Measurements from ENCODE around the gene RAB44. TPM values are rescaled to one million over a fixed set of nuclear protein-coding genes. Genes with fewer than 3 reads are reported as not detected.
A peak's percentile ranks its signal among the peaks of the same experiment; 100 is the strongest.

RAB44 gene
- total RNA-seq, 2 experiments from 2014 or later, result 0.07 TPM; not detected in 1

DNA sequence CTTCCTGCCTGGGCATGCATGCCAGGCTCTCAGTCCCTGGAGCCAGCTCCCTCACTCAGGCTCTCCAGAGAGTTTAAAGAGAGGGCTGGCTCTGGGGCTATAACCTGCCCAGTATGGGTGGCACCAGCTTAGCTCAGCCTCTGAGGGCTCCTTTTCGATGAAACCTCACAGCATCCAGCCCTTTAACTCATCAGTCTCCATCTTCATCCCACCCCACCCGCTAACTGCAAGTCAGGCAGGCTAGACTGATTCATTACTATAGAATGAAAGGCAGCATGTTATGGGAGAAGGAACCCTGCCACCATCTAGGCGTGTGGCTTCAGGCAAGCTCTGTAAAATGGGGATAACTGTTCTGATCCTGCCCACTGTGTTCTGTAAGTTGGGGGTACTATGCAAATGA is 53.5 kb downstream of the RAB44 start:
- CTCF ChIA-PET, result interaction anchor here (0.8 to 11.9 kb wide), 4 partner anchors 8 to 135 kb away, joined by 3 to 166 read pairs (median 14); no protein-coding TSS in a partner anchor
- no peak for DNase-seq
- Mint-ChIP-seq H3K36me3 (ENCODE audit: low read depth) (no peaks in the 10 kb centered on the region), H3K27me3 (no peaks in the 10 kb centered on the region), H3K27ac (peak overlapping the region; percentile 32), H3K4me3 (no peak overlapping the region), H3K9me3 (peaks cover 7% of the 10 kb centered on the region), H3K4me1 (ENCODE audit: low read depth) (peaks cover 42% of the 10 kb centered on the region)
- TF ChIP-seq, protein P1, sequence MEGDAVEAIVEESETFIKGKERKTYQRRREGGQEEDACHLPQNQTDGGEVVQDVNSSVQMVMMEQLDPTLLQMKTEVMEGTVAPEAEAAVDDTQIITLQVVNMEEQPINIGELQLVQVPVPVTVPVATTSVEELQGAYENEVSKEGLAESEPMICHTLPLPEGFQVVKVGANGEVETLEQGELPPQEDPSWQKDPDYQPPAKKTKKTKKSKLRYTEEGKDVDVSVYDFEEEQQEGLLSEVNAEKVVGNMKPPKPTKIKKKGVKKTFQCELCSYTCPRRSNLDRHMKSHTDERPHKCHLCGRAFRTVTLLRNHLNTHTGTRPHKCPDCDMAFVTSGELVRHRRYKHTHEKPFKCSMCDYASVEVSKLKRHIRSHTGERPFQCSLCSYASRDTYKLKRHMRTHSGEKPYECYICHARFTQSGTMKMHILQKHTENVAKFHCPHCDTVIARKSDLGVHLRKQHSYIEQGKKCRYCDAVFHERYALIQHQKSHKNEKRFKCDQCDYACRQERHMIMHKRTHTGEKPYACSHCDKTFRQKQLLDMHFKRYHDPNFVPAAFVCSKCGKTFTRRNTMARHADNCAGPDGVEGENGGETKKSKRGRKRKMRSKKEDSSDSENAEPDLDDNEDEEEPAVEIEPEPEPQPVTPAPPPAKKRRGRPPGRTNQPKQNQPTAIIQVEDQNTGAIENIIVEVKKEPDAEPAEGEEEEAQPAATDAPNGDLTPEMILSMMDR (IDR thresholded peaks at IDR 0.05), result no peak
- no peak for ATAC-seq
- intact Hi-C loops (cut with micrococcal nuclease), result no loop called here
- POLR2A ChIA-PET, result no interaction called here

DNA sequence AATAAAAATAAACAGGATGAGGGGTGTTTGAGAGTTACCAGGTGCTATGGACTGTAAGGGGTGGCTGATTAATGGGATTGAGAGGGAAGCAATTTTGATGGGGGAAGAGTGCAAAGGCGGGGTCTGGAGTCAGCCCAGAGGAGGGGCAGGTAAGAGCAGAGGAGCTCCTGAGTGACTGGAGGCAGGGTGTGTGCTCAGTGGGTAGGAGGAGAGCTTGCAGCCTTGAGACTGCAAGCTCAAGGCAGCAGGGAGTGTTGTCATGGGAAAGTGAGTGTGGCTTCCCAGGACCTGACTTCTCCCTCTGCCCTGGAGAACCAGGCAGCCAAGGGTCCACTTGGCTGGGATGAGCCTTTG is 54.2 kb downstream of the RAB44 start:
- Mint-ChIP-seq H3K27ac (peak overlapping the region; percentile 94), H3K9me3 (peaks cover 7% of the 10 kb centered on the region), H3K4me3 (no peak overlapping the region), H3K27me3 (no peaks in the 10 kb centered on the region), H3K4me1 (ENCODE audit: low read depth) (peaks cover 49% of the 10 kb centered on the region), H3K36me3 (ENCODE audit: low read depth) (no peaks in the 10 kb centered on the region)
- POLR2A ChIA-PET, result interaction anchor here (0.9 kb wide), 1 partner anchor 157 kb away, joined by 3 read pairs; the partner anchor contains the start of gene SRSF3
- CTCF ChIA-PET, result interaction anchor here (0.8 to 11.9 kb wide), 4 partner anchors 19 to 136 kb away, joined by 3 to 166 read pairs (median 4); no protein-coding TSS in a partner anchor
- ATAC-seq (no peak), DNase-seq (no peak)
- TF ChIP-seq, protein P1 (IDR thresholded peaks at IDR 0.05), result no peak
- intact Hi-C loops (cut with micrococcal nuclease), result no loop called here

- H3K4me1 Mint-ChIP-seq (ENCODE audit: low read depth), result peaks cover 55% of the 10 kb centered on the region
- DNase-seq (peak; percentile 43), ATAC-seq (peak; percentile 58)
- intact Hi-C loops (cut with micrococcal nuclease), result no loop called here
- no peak overlapping the region for H3K4me3 Mint-ChIP-seq
- no peaks in the 10 kb centered on the region for H3K27me3 Mint-ChIP-seq
- TF ChIP-seq, protein P1 (IDR thresholded peaks at IDR 0.05), result no peak
- H3K27ac Mint-ChIP-seq, result peak overlapping the region; percentile 94
- CTCF ChIA-PET, result interaction anchor here (1.0 to 11.9 kb wide), 5 partner anchors 19 to 411 kb away, joined by 3 to 166 read pairs (median 5); no protein-coding TSS in a partner anchor
- peaks cover 7% of the 10 kb centered on the region for H3K9me3 Mint-ChIP-seq
- POLR2A ChIA-PET, result interaction anchor here (0.8 to 1.6 kb wide), 3 partner anchors 9 to 158 kb away, joined by 3 to 5 read pairs (median 3); partner anchors contain the start of gene SRSF3
- no peaks in the 10 kb centered on the region for H3K36me3 Mint-ChIP-seq (ENCODE audit: low read depth)
These were observed 54.7 kb downstream of the RAB44 start for GRCh38 chr6:36752187-36752885.

GRCh38 chr6:36752886-36753506 is 55.4 kb downstream of the RAB44 start:
- intact Hi-C loops (cut with micrococcal nuclease), result no loop called here
- Mint-ChIP-seq H3K36me3 (ENCODE audit: low read depth) (no peaks in the 10 kb centered on the region), H3K4me1 (ENCODE audit: low read depth) (peaks cover 58% of the 10 kb centered on the region), H3K9me3 (peaks cover 7% of the 10 kb centered on the region), H3K4me3 (no peak overlapping the region), H3K27me3 (no peaks in the 10 kb centered on the region), H3K27ac (peak overlapping the region; percentile 94)
- ATAC-seq (peak; percentile 13), DNase-seq (peak; percentile 36)
- TF ChIP-seq, protein P1 (IDR thresholded peaks at IDR 0.05), result no peak
- ChIA-PET CTCF (interaction anchor here (0.8 to 11.9 kb wide), 6 partner anchors 18 to 412 kb away, joined by 3 to 166 read pairs (median 10); no protein-coding TSS in a partner anchor), POLR2A (interaction anchor here (0.7 to 2.9 kb wide), 6 partner anchors 8 to 155 kb away, joined by 3 to 14 read pairs (median 3); no protein-coding TSS in a partner anchor)

All from activated CD8-positive, alpha-beta T cell treated with anti-CD3 and anti-CD28 coated beads for 36 hours (primary cell).